Motor neuron (in vitro differentiated cells): ENCODE results near the gene A2ML1. TPM values are rescaled to one million over a fixed set of nuclear protein-coding genes. Genes with fewer than 3 reads are reported as not detected.
A peak's percentile ranks its signal among the peaks of the same experiment; 100 is the strongest.
"Not testable (repeated sequence)": the region's sequence is repeated elsewhere in the genome, so short reads cannot be mapped to it uniquely, and the experiment has no call there.

Experiments used
- ATAC-seq, 8 experiments: fragments of 200-7000 bp; cut with Tn5 transposase; replicated peaks in 6 of 8; 2 replicates each; pipeline ENCODE4 v1.8.0; 2021; ENCODE audit warnings: mild to moderate bottlenecking in 8 of 8, moderate library complexity in 8 of 8
- H3K27ac ChIP-seq, 2 donors: fragments of 250-450 bp; sonication (Bioruptor Pico); 2 replicates each; pipeline ENCODE4 v1.9.0; 2021; ENCODE audit warnings: antibody characterized with exemption in 2 of 2, mild to moderate bottlenecking in 2 of 2, moderate library complexity in 1 of 2
- H3K4me1 ChIP-seq, 2 donors: fragments of 250-450 bp; sonication (Bioruptor Pico); replicated peaks in 1 of 2; 2 replicates each; pipeline ENCODE4 v1.6.1; 2021; ENCODE audit warnings: antibody characterized with exemption in 2 of 2, mild to moderate bottlenecking in 2 of 2, moderate library complexity in 1 of 2
- H3K4me3 ChIP-seq, 5 donors: fragments of 250-450 bp; sonication (Bioruptor Pico); 2 replicates each; pipeline ENCODE4 v1.9.0; 2021; ENCODE audit warnings: antibody characterized with exemption in 5 of 5, mild to moderate bottlenecking in 5 of 5, moderate library complexity in 4 of 5
- WGBS, 10 experiments: fragments of 450-650 bp; shearing (Covaris generic); methylation state at CpG; one replicate each; pipeline ENCODE4 v1.0.0; 2022; 5-methylcytosine and 5-hydroxymethylcytosine counted together
- in situ Hi-C, 9 experiments: fragments of 400-800 bp; cut with MboI; loops; one replicate each; pipeline ENCODE4 v1.15.0; 2021; ENCODE audit warnings: low sequenced_read_pairs in 9 of 9, low pct_unique_long_range_greater_than_20kb in 2 of 9; ENCODE audit not compliant: unreplicated experiment in 9 of 9
- total RNA-seq, 8 experiments: library from RNA; unstranded; fragments of 300-600 nt; gene quantifications; 2 replicates each; pipeline versions ENCODE4 v1.2.3 to v1.2.4, GENCODE V29; 2022

Gene A2ML1
- total RNA-seq, 8 experiments from 2014 or later = 0.33 to 1.7 (median 0.55) TPM; not detected in 1

- no peak overlapping the region for H3K4me3 ChIP-seq
- 60 to 90% (median 80%) methylated on average over 1 to 10 of the region's 10 CpGs; no CpG with 5 or more reads in 1 of the 10 experiments for WGBS, 10 experiments
- no peaks in the 10 kb centered on the region for H3K4me1 ChIP-seq
- in situ Hi-C loops = no loop called here
- ATAC-seq = no peak
- H3K27ac ChIP-seq = no peak overlapping the region
Measured at GRCh38 chr12:8905546-8905945, 83.1 kb downstream of the A2ML1 start.

- no peak for ATAC-seq
- no peak overlapping the region for H3K4me3 ChIP-seq
- no peak overlapping the region for H3K27ac ChIP-seq
- in situ Hi-C loops = no loop called here
- peaks cover 2 to 6% of the 10 kb centered on the region in 2 donors for H3K4me1 ChIP-seq
- WGBS, 10 experiments = 12 to 88% (median 72%) methylated on average over 4 to 12 of the region's 16 CpGs; no CpG with 5 or more reads in 1 of the 10 experiments
Measured at GRCh38 chr12:8906266-8907180, 84.1 kb downstream of the A2ML1 start.

- no peak overlapping the region for H3K4me3 ChIP-seq
- no peak overlapping the region for H3K27ac ChIP-seq
- 20 to 100% (median 71%) methylated on average over 1 to 3 of the region's 3 CpGs for WGBS, 10 experiments
- no peak for ATAC-seq
- in situ Hi-C loops = no loop called here
- H3K4me1 ChIP-seq = peaks cover 12 to 15% of the 10 kb centered on the region in 2 donors
Measured at GRCh38 chr12:8907513-8907912, 85.1 kb downstream of the A2ML1 start.

- in situ Hi-C loops = no loop called here
- peaks cover 17 to 22% of the 10 kb centered on the region in 2 donors for H3K4me1 ChIP-seq
- H3K27ac ChIP-seq = no peak overlapping the region
- H3K4me3 ChIP-seq = no peak overlapping the region
- no peak for ATAC-seq
- WGBS, 10 experiments = 60 to 100% (median 89%) methylated on average over 2 to 5 of the region's 5 CpGs
Measured at GRCh38 chr12:8909752-8910151, 87.3 kb downstream of the A2ML1 start.

GRCh38 chr12:8911606-8912268, 89.3 kb downstream of the A2ML1 start:
- WGBS, 10 experiments = 11 to 64% (median 55%) methylated on average over 2 to 3 of the region's 3 CpGs; no CpG with 5 or more reads in 2 of the 10 experiments
- Histone ChIP-seq H3K27ac (no peak overlapping the region), H3K4me3 (no peak overlapping the region), H3K4me1 (peaks cover 21 to 33% of the 10 kb centered on the region in 2 donors)
- in situ Hi-C loops = no loop called here
- no peak for ATAC-seq

- 7 to 48% (median 29%) methylated on average over 3 to 9 of the region's 9 CpGs; no CpG with 5 or more reads in 2 of the 10 experiments for WGBS, 10 experiments
- H3K4me1 ChIP-seq = peaks cover 21 to 33% of the 10 kb centered on the region in 2 donors
- H3K4me3 ChIP-seq = peak overlapping the region; percentile 77 to 90 (median 78)
- no peak for ATAC-seq
- H3K27ac ChIP-seq = peak overlapping the region; percentile 80 to 85
- in situ Hi-C loops = no loop called here
Measured at GRCh38 chr12:8912914-8913313, 90.5 kb downstream of the A2ML1 start.

GRCh38 chr12:8913702-8914032, 91.2 kb downstream of the A2ML1 start:
- peak overlapping the region; percentile 77 to 90 (median 78) for H3K4me3 ChIP-seq
- H3K27ac ChIP-seq = peak overlapping the region; percentile 80 to 85
- peaks cover 21 to 33% of the 10 kb centered on the region in 2 donors for H3K4me1 ChIP-seq
- peak in 1 of 8 experiments; percentile 4 for ATAC-seq
- WGBS, 10 experiments = 0 to 18% (median 5%) methylated on average over 1 to 6 of the region's 6 CpGs; no CpG with 5 or more reads in 2 of the 10 experiments
- in situ Hi-C loops = no loop called here

GRCh38 chr12:8914033-8914715, 91.8 kb downstream of the A2ML1 start, which contains the start of gene PHC1:
PHC1 (plus strand) TSS chr12:8914509; CDS start chr12:8917678, 3,169 bp downstream.
- peak within 1 kb of the TSS; percentile 77 to 90 (median 78) for H3K4me3 ChIP-seq
- in situ Hi-C loops = not testable (repeated sequence)
- 0 to 7% (median 1%) methylated on average over 3 to 10 of the region's 57 CpGs for WGBS, 10 experiments
- H3K27ac ChIP-seq = peak within 1 kb of the TSS; percentile 80 to 85
- peaks cover 21 to 33% of the 10 kb centered on the region in 2 donors for H3K4me1 ChIP-seq
- peak; percentile 78 to 93 (median 90) for ATAC-seq

GRCh38 chr12:8914716-8915526, 92.5 kb downstream of the A2ML1 start:
- H3K27ac ChIP-seq = peak overlapping the region; percentile 80 to 85
- peaks cover 21 to 33% of the 10 kb centered on the region in 2 donors for H3K4me1 ChIP-seq
- in situ Hi-C loops = no loop called here
- WGBS, 10 experiments = 0 to 37% (median 5%) methylated on average over 4 to 16 of the region's 35 CpGs; no CpG with 5 or more reads in 2 of the 10 experiments
- peak; percentile 65 to 85 (median 73) for ATAC-seq
- peak overlapping the region; percentile 77 to 90 (median 78) for H3K4me3 ChIP-seq

- no peak overlapping the region for H3K27ac ChIP-seq
- H3K4me3 ChIP-seq = peak overlapping the region in 3 of 5 donors; percentile 77 to 90 (median 78)
- ATAC-seq = no peak
- peaks cover 21 to 31% of the 10 kb centered on the region in 2 donors for H3K4me1 ChIP-seq
- in situ Hi-C loops = no loop called here
Measured at GRCh38 chr12:8916154-8916553, 93.7 kb downstream of the A2ML1 start.

- WGBS, 10 experiments = 56 to 93% (median 81%) methylated on average over 1 to 3 of the region's 3 CpGs; no CpG with 5 or more reads in 2 of the 10 experiments
- Histone ChIP-seq H3K27ac (no peak overlapping the region), H3K4me3 (no peak overlapping the region), H3K4me1 (peaks cover 14 to 22% of the 10 kb centered on the region in 2 donors)
- in situ Hi-C loops = no loop called here
- no peak for ATAC-seq
Measured at GRCh38 chr12:8917031-8917430, 94.6 kb downstream of the A2ML1 start.

- no peak for ATAC-seq
- Histone ChIP-seq H3K4me1 (peaks cover 7 to 15% of the 10 kb centered on the region in 2 donors), H3K27ac (no peak overlapping the region), H3K4me3 (no peak overlapping the region)
- WGBS, 10 experiments = 33 to 100% (median 70%) methylated on average over 1 of the region's 1 CpG; no CpG with 5 or more reads in 6 of the 10 experiments
- in situ Hi-C loops = no loop called here
Measured at GRCh38 chr12:8917751-8918150, 95.3 kb downstream of the A2ML1 start.
